GM19328 (cell line): Measurements from ENCODE around the gene SCLY.
"Not testable (repeated sequence)": the region's sequence is repeated elsewhere in the genome, so short reads cannot be mapped to it uniquely, and the experiment has no call there.

Experiments
- ATAC-seq: cut with Tn5 transposase; IDR thresholded peaks from one replicate; pipeline ENCODE4 v1.9.1; 2021; ENCODE audit warnings: mild to moderate bottlenecking, moderate library complexity; ENCODE audit not compliant: unreplicated experiment

The SCLY gene

DNA sequence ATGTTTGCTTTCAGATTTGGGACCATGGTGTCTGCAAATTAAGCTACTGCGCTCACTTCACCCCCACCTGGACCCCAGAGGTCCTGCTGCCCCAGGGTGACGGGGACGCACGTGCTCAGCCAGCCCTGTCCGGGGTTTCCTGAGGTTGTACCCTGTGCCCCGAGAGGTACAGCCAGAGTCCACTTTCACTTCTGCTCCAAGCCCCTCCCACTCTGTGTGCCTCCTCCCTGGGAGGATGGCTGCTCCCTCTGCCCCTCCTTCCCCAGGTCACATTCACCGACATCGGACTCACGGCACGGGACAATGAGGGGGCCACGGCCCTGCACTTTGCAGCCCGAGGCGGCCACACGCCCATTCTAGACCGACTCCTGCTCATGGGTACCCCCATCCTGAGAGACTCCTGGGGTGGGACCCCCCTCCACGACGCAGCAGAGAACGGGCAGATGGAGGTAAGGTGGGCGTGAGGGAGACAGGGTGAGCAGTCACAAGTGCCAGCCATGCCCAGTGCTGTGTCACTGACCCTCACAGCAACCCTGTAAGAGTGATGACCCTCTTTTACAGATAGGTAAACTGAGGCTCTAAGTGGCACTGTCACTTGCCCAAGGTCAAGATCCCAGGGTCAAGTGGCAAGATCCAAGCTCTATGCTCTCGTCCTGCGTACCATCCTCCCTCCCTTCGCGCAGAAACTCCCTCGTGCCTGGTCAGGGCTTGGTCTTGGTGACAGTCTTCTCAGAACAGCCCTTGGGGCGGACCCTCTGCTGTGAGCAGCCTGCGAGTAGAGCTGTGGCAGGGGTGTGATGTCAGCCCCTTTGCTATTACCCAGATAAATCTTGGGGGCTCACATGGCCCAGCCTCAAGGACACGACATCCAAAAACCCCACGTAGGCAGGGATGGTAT, 47.0 kb downstream of the SCLY start:
- ATAC-seq: peak; percentile 78

GRCh38 chr2:238108423-238109183, 47.8 kb downstream of the SCLY start:
- ATAC-seq: peak; percentile 45

DNA sequence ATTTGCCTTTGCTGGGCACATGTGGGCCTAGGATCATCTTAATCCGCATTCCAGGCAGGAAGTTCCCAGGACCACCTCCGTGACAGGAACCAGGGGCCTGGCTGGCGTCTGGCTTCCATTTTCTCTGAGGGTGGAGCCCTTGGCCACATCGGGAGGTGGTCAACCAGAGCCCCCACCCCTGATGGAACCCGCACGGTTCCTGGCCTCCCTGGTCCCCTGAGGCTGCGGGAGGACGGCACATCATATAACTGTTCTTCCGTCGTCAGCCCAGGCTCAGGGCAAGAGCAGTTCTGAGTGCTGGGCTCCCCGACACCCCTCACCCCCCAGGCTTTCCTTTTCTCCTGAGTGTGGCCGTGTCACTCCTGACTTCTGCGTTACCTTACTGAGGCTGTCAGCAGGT, 52.8 kb downstream of the SCLY start:
- no peak for ATAC-seq

- no peak for ATAC-seq
These were observed 53.6 kb downstream of the SCLY start for GRCh38 chr2:238114331-238114841.

DNA sequence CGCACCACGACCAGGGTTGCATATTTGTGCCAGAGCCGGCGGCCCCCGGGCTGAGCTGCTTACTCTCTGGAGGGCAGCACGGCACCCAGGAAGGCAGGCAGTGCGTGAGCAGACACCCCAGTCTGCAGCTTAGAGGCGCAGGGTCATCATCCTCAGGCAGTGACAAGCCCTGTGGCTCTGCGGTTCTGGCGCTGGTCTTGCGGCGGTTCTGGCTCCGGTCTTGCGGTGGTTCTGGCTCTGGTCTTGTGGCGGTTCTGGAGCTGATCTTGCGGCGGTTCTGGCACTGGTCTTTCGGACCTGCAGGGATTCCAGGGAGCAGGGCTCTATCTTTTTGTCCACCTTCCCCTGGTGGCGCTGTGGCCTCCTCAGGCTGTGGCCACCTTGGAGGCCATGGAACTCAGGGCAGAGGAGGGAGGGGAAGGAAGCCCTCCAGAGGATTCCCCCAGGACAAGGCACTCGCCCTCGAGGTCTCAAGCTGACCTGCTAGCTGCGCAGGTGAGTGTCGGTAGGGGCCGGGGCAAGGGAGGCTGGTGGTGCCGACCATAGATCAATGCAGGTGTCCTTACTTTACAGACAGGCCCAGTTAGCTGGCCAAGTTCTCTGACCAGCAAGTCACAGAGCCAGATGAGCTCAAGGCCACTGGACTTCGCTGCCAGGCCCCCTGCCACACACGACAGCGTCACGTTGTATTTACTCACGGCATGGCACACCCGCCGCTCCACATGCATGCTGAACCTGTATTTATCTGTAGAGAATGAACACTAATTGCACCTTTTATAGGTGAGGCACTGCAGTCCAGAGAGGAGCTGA, 54.3 kb downstream of the SCLY start:
- no peak for ATAC-seq

DNA sequence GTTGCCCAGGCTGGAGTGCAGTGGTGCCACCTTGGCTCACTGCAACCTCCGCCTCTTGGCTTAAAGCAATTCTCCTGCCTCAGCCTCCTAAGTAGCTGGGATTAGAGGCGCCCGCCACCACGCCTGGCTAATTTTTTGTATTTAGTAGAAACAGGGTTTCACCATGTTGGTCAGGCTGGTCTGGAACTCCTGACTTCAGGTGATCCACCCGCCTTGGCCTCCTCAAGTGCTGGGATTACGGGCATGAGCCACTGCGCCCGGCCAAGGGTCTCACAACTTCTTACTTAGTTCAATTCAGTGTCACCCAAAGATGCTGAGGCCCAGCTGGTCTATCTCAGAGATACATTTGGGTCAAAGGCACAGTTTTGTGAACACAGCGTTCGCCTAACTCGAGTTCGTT, 54.9 kb downstream of the SCLY start:
- ATAC-seq: not testable (repeated sequence)

- ATAC-seq: no peak
These were observed 55.7 kb downstream of the SCLY start for GRCh38 chr2:238116298-238117198.

DNA sequence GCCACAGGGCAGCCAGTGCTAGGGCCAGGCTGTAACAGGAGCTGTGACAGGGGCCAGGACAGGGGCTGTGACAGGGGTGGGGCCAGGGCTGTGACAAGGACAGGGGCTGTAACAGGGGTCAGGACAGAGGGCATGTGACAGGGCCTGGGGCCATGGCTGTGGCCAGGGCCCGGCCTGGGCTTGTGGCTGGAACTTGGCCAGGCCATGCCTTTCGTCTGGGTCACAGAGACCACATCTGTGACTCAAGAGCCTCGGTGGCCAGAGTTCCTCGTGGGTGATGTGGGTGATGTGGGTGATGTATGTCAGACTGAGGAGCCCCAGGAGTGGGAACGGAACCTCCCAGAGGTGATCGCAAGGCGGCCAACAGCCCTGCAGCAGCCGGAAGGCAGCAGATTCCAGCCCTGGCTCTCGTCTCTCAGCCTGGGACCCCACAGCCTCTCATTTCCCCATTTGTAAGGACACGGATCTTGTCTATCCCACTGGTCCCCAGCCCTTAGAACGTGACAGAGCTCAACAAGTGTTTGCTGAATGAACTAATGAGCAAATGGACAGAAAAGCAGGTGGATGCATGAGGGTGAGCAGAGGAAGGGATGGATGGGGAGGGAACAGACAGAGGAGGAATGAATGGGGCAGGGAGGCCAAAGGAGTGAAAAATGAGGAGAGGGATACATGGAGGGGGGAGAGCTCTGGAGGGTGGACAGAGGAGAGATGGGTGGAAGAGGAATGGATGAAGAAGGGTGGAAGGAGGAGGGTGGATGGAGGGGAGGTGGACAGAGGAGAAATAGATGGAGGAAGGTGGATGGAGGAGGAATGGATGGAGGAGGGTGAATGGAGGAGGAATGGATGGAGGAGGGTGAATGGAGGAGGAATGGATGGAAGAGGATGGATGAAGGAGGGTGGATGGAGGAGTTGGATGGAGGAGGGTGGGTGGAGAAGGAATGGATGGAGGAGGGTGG, 56.7 kb downstream of the SCLY start:
- no peak for ATAC-seq

DNA sequence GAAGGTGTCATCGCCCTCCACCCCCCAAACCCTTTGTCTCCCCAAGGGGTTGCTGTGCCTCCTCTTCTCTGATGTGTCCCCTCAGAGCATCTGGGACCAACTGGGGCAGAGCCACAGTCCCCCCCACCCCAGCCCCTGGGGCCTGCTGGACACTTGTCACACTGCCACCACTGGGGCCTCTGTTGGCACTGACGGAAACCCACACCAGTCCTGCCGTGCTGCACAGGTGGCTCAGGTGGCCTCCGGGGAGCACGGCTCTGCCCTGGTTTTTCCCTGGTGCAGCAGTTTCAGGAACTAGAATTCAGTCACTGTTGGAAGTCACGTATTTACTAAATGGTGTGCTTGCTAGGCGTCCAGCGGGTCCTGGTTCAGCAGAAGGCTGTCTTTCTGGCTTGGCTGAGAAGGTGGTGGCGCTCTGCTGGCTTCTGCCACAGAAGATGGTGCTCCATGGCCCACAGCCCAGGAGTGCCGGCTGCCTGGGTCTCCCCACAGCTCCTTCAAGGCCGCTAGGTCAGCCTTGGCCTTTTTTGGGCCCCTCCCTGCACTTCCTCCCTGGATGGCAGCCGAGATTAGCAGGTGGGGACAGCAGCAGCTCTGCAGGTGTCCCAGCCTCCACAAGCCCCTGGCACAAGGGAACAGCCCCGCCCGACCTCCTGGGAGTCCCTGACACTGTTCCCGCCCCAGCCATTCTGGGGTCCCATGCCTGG, 59.1 kb downstream of the SCLY start:
- ATAC-seq: no peak

GRCh38 chr2:238120463-238121298, 59.9 kb downstream of the SCLY start:
- ATAC-seq: no peak

- no peak for ATAC-seq
These were observed 60.9 kb downstream of the SCLY start for GRCh38 chr2:238121511-238122286.

DNA sequence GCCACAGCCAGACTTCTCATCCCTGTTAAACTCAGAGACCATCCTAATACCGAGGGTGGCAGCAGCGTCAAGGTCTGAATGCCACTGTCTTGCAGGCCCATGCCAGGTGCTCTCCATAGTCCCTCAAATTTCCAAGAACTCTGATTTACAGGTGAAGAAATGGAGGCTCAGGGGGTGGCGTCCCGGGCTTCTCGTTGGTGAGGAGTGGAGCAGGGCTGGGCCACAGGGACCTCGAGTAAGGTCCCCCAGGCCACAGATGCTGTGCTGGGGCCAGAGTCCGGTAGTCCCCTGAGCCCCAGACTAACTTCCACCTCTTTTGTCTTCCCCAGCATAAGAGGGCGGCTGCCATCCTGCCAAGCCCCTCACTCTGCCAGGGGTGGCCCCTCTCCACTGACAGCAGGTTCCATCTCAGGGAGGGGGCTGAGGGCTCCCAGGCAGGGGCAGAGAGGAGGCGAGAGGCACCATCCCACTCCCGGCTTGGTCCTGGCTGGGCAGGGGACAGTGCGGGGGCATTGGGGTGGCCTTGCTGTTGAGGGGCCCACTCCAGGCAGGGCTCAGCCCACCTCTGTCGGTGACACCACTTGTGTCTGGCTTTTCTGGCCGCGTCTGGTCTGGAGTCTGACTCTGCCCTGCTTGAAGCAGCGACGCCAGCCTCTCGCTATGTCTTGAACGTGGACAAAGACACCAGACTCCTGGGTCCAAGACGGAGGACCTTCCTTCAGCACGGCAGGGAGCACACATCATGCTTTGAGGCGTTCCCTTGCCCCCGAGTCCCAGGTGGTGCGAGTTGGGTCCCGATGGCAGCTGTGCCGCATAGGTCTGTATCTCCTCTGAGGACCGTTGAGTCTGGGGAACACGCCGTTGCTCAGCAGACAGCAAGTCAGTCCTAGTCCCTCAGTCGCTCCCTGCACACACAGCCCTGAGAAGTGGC, 61.8 kb downstream of the SCLY start:
- ATAC-seq: no peak

GRCh38 chr2:238123218-238123971, 62.6 kb downstream of the SCLY start:
- no peak for ATAC-seq

- ATAC-seq: no peak
These were observed 63.2 kb downstream of the SCLY start for GRCh38 chr2:238123991-238124470.
